ENCODE results near the gene CASP8.

CASP8 gene

DNA sequence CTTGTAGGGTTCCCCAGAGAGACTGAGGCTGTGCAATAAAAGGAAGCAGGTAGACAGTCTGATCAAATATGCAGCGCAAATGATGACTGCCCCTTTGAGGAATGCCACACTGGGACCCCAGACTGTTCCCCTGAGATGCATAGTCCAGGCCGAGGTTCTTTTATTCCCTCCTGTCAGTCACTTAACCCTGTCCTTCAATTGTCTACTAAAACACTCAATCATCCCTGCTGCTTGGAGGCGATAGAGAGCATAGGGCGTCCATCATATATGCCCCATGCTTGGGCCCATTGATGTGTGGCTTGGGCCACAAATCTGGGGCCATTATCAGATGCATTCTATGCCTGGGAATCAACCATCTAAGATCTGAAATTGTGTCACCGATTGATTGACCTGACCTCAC is 15.5 kb upstream of the CASP8 start:
- no peak for DNase-seq

DNA sequence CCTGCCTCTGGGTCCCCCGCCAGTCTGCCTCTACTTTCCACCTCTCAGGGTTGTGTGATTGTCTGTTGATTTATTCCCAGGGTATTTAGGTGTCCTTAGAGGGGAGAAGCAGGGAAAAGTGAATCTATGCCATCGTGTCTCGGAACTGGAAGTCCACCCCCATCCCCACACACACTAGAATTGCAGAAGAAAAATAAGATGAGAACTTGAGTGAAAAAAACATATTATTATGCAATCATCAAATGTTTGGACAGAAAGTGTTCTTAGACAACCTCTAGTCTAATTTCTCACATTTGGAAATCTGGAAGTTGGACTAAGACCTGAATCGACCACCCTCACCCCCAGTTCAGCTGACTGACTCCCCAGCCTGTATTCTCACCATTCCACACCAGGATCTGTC is 14.1 kb upstream of the CASP8 start:
- no peak for DNase-seq

DNA sequence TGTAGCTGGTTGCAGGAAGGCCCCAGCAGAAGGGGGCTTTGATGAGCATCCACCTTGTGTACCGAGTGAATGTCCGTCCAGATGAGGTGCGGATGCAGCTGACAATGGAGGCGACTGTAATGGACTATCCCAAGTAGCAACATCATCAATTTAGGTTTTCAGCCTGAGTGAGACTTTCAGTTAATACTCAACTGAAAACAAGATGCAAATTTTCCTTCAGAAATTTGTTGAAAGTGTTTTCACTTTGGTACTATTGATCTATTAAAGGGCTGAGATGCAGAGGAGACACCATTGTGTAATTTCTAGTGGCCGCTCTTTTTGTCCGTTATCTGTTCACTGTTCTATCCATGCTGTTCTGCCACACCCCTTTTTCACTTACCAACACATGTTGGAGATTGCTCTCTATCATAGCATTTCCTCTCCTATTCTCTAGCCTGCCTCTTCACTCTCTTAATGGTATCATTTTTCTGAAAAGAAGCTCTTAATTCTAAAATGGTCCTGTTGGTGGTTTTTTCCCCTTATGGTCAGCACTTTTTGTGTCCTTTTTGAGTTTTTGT is 12.0 kb upstream of the CASP8 start:
- DNase-seq, result no peak

DNA sequence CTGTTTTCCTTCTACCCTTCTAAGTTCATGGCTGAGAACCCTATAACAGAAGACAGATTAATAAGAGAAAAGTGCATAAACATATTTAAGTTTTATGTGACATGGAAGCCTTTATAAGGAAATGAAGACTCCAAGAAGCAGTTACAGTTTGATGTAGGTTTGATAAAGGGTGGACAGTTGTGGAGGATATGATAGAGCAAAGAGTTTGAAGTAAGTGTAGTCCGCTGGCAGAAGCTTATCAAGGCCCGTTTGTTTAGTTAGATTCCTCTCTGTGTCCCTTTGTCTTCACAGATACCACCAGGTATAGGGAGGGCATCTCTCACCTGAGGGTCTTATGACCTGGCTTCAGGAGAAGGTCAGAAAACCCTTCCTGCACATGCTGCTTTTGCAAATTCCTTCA is 10.4 kb upstream of the CASP8 start:
- no peak for DNase-seq

DNA sequence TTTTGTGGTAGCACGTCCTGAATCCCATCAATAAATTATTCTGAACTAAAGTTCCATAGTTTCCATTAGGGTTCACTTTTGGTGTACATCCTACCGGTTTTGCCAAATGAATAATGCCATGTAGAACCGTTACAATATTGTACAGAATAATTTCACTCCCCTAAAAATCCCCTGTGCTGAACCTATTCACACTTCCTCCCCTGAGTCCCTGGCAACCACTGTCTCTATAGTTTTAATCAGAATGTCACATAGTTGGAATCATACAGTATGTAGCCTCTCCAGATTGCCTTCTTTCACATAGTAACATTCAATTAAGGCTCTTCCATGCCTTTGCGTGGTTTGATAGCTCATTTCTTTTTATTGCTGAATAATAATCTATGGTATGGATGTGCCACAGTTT is 9.6 kb upstream of the CASP8 start:
- no peak for DNase-seq

DNA sequence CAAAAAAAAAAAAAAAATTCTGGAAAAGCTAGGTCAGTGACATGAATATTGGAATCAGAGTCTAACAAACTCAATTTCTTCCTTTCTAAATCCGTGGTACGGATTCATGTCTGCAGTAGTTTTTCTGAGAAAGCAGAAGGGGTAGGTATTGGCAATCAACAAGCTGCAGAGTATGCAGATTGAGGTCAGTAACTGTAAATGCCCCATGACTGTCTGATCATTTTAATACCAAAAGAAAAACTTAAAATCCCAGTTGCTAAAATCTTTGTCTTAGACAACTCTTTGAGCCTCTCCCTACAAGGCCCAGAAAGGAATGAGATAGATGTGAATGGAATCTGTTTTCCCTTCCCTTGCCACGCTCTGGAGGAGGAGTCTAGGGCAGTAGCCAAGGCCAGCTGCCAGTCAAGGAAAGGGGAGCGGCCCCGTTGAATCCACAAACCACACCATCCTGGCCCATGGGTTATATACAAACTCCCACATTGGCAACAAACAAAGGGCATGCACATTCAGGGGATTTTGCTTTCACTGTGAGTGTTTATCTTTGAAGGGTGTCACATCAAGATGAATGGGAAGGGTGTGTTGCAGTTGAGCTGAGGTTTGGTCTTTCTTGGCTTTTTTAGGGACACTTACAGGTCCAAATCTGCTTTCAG is 6.1 kb upstream of the CASP8 start:
- no peak for DNase-seq

DNA sequence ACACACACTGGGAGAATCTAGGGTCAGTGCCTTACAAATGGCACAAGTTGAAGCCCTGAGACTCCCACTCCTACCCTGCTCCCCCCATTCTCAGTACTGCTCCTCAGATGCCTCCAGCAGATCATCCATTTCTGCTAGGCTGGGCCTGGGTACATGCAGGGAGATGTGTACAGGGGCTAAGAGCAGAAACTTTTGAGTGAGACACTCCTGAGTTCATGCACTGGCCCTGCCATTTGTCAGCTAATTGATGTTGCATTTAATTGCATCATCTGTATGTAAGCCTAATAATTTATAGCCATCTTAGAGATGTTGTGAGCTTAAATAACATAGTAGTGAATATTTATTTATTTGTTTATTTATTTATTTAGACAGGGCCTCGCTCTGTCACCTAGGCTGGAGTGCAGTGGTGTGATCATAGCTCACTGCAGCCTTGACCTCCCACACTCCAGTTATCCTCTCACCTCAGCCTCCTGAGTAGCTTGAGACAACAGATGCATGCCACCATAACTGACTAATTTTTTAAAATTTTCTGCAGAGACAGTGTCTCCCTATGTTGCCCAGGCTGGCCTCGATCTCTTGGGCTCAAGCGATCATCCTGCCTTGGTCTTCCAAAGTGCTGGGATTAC is 4.8 kb upstream of the CASP8 start:
- DNase-seq, result no peak

DNA sequence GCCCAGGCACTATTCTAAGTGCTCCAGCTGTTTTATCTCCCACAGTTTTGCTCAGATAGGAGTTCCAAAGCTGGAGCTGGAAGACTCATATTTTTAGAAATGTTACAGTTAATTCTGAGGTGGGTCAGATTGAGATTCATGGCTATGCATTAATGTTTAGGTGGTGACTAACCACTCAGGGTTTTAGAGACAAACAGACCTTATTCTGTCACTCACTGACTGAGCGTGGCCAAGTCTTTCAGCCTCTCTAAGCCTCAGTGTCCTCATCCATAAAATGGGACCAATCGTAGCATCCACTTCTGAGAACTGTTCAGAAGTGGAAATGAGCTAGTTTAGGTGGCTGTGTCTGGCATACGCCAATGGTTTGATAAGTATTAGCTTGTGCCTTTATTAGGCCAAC is 4.3 kb upstream of the CASP8 start:
- no peak for DNase-seq

DNA sequence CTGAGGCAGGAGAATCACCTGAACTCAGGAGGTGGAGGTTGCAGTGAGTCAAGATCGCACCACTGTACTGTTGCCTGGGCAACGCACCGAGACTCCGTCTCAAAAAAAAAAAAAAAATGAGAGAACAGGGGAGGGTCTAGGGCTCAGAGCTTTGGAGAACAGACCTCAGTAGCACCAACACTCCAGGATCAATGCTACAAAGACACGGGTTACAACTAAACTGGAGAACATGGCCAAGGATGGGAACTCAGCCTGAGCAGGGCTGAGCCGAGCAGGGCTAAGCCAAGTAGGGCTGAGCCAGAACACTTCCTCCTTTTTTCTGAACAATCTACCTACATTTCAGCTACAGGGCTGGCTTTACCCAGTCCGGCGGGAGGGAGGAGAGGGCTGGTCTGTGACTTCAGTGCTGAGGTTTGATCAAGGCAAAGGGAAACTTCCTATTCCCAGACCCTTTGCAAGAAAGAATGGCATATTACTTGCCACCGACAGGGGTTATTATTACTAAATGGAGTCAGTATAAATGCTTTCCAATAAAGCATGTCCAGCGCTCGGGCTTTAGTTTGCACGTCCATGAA is 2.9 kb upstream of the CASP8 start:
- DNase-seq, result no peak

DNA sequence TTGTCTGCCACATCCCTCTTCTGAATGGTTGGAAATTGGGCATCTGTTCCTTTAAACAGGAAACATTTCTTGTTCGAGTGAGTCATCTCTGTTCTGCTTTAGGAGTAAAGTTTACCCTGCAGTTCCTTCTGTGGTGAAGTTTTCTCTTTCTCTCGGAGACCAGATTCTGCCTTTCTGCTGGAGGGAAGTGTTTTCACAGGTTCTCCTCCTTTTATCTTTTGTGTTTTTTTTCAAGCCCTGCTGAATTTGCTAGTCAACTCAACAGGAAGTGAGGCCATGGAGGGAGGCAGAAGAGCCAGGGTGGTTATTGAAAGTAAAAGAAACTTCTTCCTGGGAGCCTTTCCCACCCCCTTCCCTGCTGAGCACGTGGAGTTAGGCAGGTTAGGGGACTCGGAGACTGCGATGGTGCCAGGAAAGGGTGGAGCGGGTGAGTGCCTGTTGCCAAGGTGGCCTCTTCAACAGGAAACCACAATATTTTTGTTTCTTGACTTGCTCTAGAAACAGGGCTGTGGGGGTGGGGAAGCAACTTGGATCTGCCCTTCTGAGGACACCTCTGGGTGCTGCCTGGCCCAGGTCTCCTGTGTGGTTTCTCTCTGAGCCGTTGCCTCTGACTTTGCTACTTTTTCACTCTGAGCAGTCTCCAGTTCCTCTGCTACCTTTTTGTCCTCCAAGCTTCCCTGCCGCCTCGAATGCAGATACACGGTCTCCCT is 2.2 kb upstream of the CASP8 start:
- DNase-seq, result peak; percentile 23

DNA sequence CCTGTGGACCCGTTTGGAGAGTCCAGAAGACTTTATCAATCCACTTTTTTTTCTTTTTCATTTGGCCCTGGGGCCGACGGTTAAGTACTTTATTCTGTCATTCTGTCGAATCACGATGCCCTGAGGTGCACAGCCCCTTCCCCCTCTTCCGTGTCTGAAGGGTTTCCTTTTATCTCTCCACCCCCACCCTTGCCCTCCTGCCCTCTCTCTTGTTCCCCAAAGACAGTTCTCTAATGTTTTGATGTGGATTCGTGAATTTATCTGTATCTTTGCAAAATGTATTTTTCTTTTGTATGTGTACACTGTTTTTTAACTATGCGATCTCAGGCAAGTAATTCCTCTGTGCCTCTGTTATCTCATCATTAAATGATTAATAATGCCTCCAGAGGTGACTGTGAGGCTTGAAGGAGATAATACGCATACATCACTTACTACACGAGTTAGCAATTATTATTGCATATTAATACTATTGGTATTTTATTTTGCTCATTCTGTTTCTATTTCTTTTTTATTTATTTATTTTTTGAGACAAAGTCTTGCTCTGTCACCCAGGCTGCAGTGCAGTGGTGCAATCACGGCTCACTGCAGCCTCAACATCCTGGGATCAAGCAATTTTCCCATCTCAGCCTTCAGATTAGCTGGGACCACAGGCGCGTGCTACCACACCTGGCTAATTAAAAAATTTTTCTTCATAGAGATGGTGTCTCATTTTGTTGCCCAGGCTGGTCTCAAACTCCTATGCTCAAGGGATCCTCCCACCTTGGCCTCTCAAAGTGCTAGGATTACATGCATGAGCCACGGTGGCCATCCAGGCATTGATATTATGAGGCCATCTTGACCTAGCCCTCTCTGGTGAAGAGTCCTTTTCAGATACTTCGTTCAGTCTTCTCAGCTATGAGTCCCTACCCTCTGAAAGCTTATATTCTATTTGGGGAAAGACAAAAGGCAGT is 1.4 kb upstream of the CASP8 start:
- DNase-seq, result no peak

DNA sequence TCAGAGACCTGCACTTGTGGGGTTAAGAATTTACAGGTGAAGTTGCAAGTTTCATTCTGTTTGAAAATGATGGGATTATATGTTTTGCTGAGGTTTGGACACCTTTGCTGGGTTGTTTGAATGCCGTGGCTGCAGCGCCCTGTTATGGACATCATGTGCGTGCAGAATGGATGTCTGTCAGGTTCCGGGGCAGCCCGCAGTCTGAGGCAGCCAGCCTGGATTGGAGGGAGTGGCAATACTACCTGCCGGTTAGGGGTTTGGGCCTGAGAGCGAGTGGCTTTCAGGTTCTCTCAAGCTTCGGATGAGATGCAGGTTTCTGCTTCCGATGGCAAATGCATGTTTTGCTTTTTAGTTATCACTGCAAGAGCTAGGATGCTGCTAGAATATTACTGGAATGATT is 1.1 kb downstream of the CASP8 start:
- no peak for DNase-seq

DNA sequence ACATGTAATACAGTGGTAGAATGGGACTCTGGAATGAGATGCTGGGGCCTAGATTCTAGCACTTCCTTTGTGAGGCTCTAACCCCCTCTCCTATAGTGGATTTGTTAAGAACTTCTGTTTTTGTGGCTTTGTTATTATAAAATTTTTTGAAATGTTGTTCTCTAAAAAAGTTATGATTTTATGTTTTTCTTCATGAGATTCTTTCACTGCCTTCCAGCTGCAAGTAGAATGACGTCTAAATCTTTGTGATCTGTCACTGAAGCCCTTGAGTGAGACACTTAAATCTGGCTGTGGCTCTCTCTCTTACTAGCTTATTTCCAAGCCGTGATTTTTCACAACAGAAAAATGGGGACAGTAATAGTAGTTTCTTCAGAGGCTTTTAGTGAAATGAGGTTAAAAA is 1.6 kb downstream of the CASP8 start:
- no peak for DNase-seq

DNA sequence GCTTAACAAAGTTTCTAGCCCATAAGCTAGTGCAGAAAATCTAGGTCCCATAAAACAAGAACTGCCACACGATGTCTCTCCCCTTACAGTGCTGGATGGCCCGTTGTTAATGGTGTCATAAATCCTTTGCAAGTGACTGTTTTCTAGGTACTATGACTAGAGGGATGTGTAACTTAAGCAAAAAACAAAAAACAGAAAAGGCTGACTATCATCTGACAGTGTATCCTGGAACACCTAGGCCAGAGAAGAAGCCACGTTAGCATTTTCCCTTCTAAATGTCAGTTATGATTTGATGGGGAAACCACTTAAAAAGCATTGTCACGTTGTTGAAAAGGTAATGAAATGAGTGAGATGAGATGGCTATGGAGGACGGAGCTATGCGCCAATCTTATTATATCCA is 2.4 kb downstream of the CASP8 start:
- DNase-seq, result no peak

DNA sequence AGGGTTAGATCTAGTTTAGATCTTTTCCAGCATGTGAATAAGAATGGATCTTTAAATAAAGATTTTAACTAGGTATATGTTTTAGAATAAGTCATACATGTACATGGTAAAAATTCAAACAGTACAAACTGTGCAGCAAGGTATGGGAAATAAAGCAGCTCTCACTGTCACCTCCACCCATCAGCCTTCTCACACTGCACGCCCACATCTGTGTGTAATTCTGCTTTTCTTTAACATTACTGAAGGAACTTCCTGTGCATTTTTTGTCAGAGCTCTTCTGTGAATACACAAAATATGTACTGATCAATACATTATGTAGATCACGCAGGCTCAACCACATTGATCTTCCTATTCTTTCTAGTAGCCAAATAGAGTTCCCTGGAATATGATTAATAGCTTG is 3.4 kb downstream of the CASP8 start:
- no peak for DNase-seq

DNA sequence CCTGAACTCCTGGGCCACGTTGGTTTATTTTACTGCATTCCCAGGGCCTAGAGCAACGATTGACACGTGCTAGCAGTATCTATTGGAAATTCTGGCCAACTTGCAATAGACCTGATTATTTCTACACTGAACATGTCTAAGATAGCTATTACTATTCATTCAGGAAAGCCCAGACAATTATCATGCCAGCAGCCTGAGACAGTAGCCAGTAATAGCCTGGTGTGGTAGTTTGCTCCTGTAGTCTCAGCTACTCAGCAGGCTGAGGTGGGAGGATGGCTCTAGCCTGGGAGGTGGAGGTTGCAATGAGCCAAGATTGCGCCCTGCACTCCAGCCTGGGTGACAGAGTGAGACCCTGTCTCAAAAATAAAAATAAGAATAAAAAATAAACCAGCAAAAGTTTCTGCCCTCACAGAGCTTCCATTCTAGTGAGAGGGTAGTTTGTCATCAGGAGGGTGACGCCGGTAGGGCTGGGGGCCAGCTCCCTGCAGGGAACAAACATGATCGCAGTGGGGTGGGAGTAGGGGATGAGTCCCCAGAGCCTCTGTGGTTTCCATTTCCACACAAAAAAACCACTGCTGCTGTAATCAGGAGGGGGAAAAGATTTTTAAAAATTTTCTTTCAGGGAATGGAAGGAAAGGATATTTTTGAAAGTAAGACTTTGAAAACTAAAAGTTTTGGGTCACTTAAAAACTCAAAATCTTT is 4.3 kb downstream of the CASP8 start:
- no peak for DNase-seq

DNA sequence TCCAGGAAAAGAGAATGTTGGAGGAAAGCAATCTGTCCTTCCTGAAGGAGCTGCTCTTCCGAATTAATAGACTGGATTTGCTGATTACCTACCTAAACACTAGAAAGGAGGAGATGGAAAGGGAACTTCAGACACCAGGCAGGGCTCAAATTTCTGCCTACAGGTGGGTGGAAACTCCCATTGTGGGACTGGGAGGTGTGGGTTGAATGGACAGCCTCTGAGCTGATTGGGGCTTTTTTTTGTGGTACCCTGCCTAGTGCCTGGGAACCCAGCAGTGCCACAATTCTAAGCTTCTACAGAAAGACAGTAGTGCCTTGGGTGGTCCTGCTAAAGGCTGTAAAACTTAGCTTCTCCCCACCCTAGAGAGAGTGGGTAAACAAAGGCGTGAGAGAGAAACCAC is 6.3 kb downstream of the CASP8 start:
- no peak for DNase-seq

DNA sequence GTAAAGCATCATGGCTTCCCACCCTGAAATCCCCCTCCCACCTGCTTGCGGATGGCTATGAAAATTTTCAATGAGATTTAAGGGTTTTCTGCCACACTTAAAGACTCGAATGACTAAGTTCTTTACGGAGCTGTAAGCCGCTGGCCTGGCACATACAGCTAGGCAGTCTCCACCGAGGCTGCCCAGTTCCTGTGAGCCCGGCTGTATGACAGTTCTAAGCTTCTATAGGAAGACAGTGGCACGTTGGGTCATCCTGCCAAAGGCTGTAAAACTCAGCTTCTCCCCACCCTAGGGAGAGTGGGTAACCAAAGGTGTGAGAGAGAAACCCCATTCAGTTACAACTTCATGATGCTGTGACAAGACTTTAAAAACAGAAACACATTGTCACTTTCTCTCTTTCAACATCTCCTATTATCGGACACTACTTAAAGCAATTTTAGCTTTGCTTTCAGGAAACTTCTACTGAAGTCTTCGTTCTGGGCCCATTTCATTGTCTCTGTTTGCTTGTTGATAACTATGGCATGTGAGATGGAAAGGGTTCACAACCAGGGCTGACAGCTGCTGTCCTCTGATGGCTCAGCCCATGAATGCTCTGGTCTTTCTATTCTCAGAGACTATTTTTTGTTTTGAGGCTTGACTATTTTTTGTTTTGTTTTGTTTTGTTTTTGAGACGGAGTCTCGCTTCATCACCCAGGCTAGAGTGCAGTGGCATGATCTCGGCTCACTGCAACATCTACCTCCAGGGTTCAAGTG is 7.1 kb downstream of the CASP8 start:
- no peak for DNase-seq

DNA sequence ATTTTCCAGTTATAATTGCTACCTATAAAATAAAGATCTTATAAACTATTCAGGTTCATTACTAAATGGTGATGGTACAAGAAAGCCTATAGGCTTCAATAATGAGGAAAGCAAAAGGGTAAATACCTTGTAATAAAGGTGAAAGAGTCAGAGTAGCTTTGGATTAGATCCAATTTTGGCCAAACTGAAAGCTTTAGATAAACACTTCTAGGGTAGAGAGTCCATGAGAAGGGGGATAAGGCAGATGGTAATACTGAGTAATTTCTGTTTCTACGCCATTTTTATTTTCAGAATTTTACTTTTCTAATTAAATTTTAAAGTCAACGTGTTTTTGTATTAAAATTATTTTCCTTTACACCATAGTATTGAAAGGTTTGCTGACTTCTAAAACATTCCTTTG is 9.4 kb downstream of the CASP8 start:
- DNase-seq, result no peak

DNA sequence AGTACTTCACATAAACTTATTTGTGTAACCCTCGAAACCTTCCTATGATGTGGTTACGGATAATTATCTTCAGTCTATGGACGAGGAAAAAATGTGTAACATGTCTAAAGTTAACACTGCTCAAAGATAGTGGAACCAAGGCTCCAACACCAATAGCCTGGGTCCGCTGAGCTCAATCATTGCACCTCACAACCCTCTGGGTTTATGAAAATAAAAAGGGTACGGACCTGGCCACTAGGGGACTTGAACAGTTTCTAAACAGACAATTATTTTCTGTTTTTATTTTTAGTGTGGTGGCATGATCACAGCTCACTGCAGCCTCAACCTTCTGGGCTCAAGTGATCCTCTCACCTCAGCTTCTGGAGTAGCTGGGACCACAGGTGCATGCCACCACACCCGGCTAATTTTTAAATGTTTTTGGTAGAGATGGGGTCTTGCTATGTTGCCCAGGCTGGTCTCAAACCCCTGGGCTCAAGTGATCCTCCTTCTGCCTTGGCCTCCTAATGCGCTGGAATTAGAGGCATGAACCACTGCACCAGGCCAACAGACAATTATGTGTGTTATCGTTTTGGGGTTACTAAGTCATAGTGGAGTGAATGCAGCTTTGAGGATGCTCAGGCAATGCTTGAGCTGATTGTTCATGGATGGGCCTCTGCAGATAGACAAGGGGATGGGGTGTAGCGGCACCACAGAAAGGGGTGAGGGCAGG is 10.1 kb downstream of the CASP8 start:
- no peak for DNase-seq

DNA sequence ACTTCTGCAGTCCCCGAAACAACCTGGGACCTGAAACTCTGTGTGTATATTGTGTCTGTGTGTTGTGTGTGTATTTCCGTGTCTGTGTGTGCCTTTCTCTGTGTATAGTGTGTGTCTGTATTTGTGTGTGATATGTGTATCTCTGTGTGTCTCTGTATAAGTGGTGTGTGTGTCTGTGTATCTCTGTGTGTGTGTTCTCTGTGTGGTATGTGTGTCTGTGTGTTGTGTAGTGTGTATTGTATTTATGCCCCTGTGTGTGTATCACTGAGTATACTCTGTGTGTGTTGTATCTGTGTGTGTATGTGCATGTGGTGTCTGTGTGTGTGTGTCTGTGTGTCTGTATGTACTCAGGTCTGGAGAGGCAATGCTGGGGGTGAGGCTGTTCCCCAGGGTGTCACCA is 11.6 kb downstream of the CASP8 start:
- no peak for DNase-seq

Data from NCI-H2107 (cell line).